ENCODE measurements around the gene RASA4B. TPM values are rescaled to one million over a fixed set of nuclear protein-coding genes. Genes with fewer than 3 reads are reported as not detected.
A peak's percentile ranks its signal among the peaks of the same experiment; 100 is the strongest.
"Not testable (repeated sequence)": the region's sequence is repeated elsewhere in the genome, so short reads cannot be mapped to it uniquely, and the experiment has no call there.

Gene RASA4B
- total RNA-seq, 3 donors from 2014 or later (not counting 1 experiment from before 2014, with no cell fraction given), result 2.4 to 14.3 (median 12.3) TPM

DNA sequence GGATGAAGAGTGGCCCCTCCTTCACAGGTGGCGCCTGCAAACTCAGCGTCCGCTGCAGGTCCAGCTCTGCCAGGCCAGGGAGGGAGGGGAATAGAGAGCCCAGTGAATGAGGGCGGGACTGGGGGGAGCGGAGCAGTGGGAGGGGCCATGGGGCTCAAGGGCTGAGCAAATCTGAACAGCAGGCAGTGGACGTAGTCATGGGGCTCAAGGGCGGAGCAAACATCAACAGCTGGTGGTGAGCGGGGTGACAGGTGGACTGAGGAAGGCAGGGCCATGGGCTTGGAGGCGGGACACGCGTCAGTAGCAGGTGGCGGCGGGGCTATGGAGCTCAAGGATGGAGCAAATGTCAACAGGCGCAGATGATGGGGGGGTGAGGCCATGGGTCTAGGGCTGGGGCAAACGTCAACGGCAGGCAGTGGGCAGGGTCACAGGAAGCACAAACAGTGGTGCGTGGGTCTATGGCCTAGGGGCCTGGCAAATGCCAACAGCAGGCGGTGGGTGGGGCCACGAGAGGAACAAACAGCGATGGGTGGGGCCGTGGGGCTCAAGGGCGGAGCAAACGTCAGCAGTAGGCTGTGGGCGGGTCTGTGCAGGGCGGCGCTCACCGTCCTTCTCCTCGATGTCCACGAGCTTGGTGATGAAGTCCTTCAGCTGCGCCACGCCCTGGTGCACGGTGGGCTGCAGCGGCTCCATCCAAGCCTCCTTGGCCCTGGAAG is 24.2 kb downstream of the RASA4B start:
- ATAC-seq (peak; percentile 56 to 78 (median 57)), DNase-seq (peak in 1 of 2 donors; percentile 38)
- H3K4me1 Mint-ChIP-seq; H3K27ac ChIP-seq (ENCODE audit: low read length); H3K4me3 Mint-ChIP-seq; H3K27ac Mint-ChIP-seq; intact Hi-C loops (cut with micrococcal nuclease); H3K4me1 ChIP-seq (ENCODE audit: control insufficient read depth, insufficient read depth, low read length); H3K36me3 ChIP-seq (ENCODE audit: control insufficient read depth, insufficient read depth, low read length); H3K27me3 ChIP-seq (ENCODE audit: control insufficient read depth, insufficient read depth, low read length); H3K9me3 Mint-ChIP-seq; H3K36me3 Mint-ChIP-seq; H3K27me3 Mint-ChIP-seq (ENCODE audit: low read depth in 2 of 2); H3K4me3 ChIP-seq (ENCODE audit: low read length); H3K9me3 ChIP-seq (ENCODE audit: control insufficient read depth, insufficient read depth, low read length): not testable (repeated sequence)
- no CpG with 5 or more reads among the region's 33 CpGs for WGBS (ENCODE audit: insufficient coverage)

DNA sequence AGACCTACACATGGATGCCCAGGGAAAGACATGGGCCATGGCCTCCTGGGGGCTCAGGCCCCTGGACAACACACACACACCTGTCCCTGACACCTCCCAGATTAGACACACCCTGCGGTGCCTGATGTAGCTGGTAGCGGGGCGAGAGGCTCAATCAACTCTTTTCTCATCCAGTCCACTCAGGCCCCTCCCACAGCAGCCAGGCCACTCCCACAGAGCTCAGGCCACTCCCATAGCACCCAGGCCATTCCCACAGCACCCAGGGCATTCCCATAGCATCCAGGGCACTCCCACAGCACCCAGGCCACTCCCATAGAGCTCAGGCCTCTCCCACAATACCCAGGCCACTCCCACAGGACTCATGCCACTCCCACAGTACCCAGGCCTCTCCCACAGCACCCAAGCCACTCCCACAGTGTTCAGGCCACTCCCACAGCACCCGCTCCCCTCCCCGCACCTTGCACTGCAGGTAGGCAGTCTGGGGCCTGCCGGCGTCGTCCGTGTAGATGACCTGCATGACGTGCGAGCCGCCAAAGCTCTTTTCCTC is 27.0 kb downstream of the RASA4B start:
- H3K27ac ChIP-seq (ENCODE audit: low read length); H3K36me3 ChIP-seq (ENCODE audit: control insufficient read depth, insufficient read depth, low read length); H3K9me3 ChIP-seq (ENCODE audit: control insufficient read depth, insufficient read depth, low read length); H3K27me3 ChIP-seq (ENCODE audit: control insufficient read depth, insufficient read depth, low read length); H3K4me3 ChIP-seq (ENCODE audit: low read length); intact Hi-C loops (cut with micrococcal nuclease); H3K4me3 Mint-ChIP-seq; H3K27me3 Mint-ChIP-seq (ENCODE audit: low read depth in 2 of 2); H3K9me3 Mint-ChIP-seq; H3K27ac Mint-ChIP-seq; H3K36me3 Mint-ChIP-seq; H3K4me1 ChIP-seq (ENCODE audit: control insufficient read depth, insufficient read depth, low read length); H3K4me1 Mint-ChIP-seq: not testable (repeated sequence)
- WGBS (ENCODE audit: insufficient coverage), result 100% methylated on average over 2 of the region's 12 CpGs
- ATAC-seq, result peak; percentile 40 to 60 (median 41)
- DNase-seq, result peak in 1 of 2 donors; percentile 49

DNA sequence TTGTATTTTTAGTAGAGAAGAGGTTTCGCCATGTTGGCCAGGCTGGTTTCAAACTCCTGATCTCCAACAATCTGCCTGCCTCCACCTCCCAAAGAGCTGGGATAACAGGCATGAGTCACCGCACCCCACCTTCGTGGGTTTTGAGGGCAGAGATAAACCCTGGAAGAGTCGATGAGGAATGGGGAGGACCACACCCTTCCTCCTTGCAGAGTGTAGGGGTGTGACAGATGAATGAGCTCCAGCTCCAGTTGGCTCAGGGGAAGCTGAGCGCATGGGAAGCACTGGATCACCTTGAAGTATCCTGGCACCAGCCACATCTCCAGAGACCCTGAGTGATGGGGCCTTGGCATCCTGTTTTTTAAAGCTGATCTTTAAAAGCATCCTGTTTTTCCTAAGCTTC is 33.3 kb downstream of the RASA4B start:
- WGBS (ENCODE audit: insufficient coverage), result no CpG with 5 or more reads among the region's 5 CpGs
- H3K36me3 Mint-ChIP-seq; H3K4me3 Mint-ChIP-seq; H3K4me1 Mint-ChIP-seq; H3K4me3 ChIP-seq (ENCODE audit: low read length); H3K4me1 ChIP-seq (ENCODE audit: control insufficient read depth, insufficient read depth, low read length); H3K27me3 ChIP-seq (ENCODE audit: control insufficient read depth, insufficient read depth, low read length); H3K27ac Mint-ChIP-seq; intact Hi-C loops (cut with micrococcal nuclease); H3K36me3 ChIP-seq (ENCODE audit: control insufficient read depth, insufficient read depth, low read length); H3K27me3 Mint-ChIP-seq (ENCODE audit: low read depth in 2 of 2); ATAC-seq; H3K9me3 ChIP-seq (ENCODE audit: control insufficient read depth, insufficient read depth, low read length); DNase-seq; H3K27ac ChIP-seq (ENCODE audit: low read length); H3K9me3 Mint-ChIP-seq: not testable (repeated sequence)

DNA sequence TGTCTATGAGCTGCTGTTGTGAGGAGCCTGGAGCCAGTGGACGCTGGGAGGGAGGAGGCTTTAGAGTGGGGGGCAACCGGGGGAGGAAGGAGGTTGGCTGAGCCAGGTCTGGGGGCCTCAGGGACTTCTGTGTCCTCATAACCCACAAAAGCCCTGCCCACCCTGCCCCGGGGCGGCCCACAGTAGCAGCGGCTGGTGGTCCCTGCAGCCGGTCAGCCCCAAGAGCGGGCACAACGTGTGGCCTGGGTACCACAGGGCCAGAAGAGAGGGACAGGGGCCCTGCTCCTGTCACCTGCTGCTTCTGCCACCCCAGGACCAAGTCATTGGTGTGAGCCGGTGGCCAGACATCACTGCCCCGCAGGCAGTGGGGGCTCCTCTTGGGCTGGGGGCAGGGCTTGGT is 35.6 kb downstream of the RASA4B start:
- DNase-seq; ATAC-seq; H3K4me1 Mint-ChIP-seq; H3K9me3 ChIP-seq (ENCODE audit: control insufficient read depth, insufficient read depth, low read length); H3K36me3 Mint-ChIP-seq; H3K27ac Mint-ChIP-seq; H3K27ac ChIP-seq (ENCODE audit: low read length); H3K4me3 ChIP-seq (ENCODE audit: low read length); H3K27me3 Mint-ChIP-seq (ENCODE audit: low read depth in 2 of 2); H3K27me3 ChIP-seq (ENCODE audit: control insufficient read depth, insufficient read depth, low read length); H3K36me3 ChIP-seq (ENCODE audit: control insufficient read depth, insufficient read depth, low read length); intact Hi-C loops (cut with micrococcal nuclease); H3K9me3 Mint-ChIP-seq; H3K4me3 Mint-ChIP-seq; H3K4me1 ChIP-seq (ENCODE audit: control insufficient read depth, insufficient read depth, low read length): not testable (repeated sequence)
- no CpG with 5 or more reads among the region's 10 CpGs for WGBS (ENCODE audit: insufficient coverage)

DNA sequence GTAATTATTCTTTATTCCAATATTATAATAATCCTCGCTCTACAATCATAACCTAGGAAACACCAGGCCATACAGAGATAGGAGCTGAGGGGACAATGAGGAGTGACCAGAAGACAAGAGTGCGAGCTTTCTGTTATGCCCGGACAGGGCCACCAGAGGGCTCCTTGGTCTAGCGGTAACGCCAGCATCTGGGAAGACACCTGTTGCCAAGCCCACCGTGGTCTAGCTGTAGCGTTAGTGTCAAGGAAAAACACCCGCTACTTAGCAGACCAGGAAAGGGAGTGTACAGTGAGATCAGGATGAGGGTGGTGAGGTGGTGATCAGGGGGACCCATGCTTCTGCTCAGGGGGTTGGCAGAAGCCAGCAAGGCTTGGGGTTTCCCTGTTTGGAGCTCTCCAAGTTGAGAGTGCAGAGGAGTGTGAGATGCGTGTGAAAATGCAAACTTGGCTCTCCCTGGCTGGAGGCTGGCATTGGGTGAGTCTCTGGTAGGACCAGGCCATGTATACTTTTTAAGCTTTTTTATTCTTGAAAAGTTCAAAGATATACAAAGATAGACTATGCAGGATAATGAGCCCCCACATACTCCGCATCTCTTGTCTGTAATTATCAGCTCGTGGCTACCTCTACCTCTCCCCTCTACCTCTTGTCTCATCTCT is 37.5 kb downstream of the RASA4B start:
- H3K27me3 ChIP-seq (ENCODE audit: control insufficient read depth, insufficient read depth, low read length); H3K9me3 Mint-ChIP-seq; ATAC-seq; H3K36me3 ChIP-seq (ENCODE audit: control insufficient read depth, insufficient read depth, low read length); H3K27ac Mint-ChIP-seq; H3K4me1 Mint-ChIP-seq; DNase-seq; H3K36me3 Mint-ChIP-seq; H3K4me1 ChIP-seq (ENCODE audit: control insufficient read depth, insufficient read depth, low read length); H3K4me3 ChIP-seq (ENCODE audit: low read length); H3K4me3 Mint-ChIP-seq; H3K9me3 ChIP-seq (ENCODE audit: control insufficient read depth, insufficient read depth, low read length); H3K27ac ChIP-seq (ENCODE audit: low read length); intact Hi-C loops (cut with micrococcal nuclease); H3K27me3 Mint-ChIP-seq (ENCODE audit: low read depth in 2 of 2): not testable (repeated sequence)
- 5% methylated on average over 4 of the region's 11 CpGs for WGBS (ENCODE audit: insufficient coverage)
- TF ChIP-seq, protein P1, sequence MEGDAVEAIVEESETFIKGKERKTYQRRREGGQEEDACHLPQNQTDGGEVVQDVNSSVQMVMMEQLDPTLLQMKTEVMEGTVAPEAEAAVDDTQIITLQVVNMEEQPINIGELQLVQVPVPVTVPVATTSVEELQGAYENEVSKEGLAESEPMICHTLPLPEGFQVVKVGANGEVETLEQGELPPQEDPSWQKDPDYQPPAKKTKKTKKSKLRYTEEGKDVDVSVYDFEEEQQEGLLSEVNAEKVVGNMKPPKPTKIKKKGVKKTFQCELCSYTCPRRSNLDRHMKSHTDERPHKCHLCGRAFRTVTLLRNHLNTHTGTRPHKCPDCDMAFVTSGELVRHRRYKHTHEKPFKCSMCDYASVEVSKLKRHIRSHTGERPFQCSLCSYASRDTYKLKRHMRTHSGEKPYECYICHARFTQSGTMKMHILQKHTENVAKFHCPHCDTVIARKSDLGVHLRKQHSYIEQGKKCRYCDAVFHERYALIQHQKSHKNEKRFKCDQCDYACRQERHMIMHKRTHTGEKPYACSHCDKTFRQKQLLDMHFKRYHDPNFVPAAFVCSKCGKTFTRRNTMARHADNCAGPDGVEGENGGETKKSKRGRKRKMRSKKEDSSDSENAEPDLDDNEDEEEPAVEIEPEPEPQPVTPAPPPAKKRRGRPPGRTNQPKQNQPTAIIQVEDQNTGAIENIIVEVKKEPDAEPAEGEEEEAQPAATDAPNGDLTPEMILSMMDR (IDR thresholded peaks at IDR 0.05), result peak; percentile 15

DNA sequence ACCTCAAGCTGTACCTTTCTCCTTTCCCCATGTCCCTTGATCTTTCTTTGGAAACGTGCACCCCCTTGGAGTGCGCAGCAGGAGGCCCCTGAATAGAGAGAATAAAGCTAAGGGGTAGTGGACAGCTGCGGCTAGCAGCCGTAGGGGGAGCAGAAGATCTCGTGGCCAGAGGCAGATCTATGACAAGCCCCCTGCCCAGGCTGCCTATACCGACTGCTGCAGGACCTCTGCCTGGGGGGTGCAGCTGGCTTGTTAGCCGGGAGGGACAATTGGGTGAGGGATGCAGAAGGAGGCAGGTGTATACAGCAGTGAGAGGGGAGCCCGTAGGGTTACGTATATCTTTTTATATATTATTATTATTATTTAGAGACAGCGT is 38.4 kb downstream of the RASA4B start:
- H3K4me1 ChIP-seq (ENCODE audit: control insufficient read depth, insufficient read depth, low read length); H3K9me3 ChIP-seq (ENCODE audit: control insufficient read depth, insufficient read depth, low read length); H3K9me3 Mint-ChIP-seq; H3K27ac ChIP-seq (ENCODE audit: low read length); H3K27me3 ChIP-seq (ENCODE audit: control insufficient read depth, insufficient read depth, low read length); H3K4me1 Mint-ChIP-seq; intact Hi-C loops (cut with micrococcal nuclease); H3K36me3 ChIP-seq (ENCODE audit: control insufficient read depth, insufficient read depth, low read length); ATAC-seq; H3K36me3 Mint-ChIP-seq; DNase-seq; H3K4me3 Mint-ChIP-seq; H3K27me3 Mint-ChIP-seq (ENCODE audit: low read depth in 2 of 2); H3K4me3 ChIP-seq (ENCODE audit: low read length): not testable (repeated sequence)
- no CpG with 5 or more reads among the region's 10 CpGs for WGBS (ENCODE audit: insufficient coverage)
- H3K27ac Mint-ChIP-seq, result peak overlapping the region in 1 of 2 donors; percentile 74
